NCI-H2196 (cell line): ENCODE measurements around the gene PRXL2B.
"Not testable (repeated sequence)": the region's sequence is repeated elsewhere in the genome, so short reads cannot be mapped to it uniquely, and the experiment has no call there.

Experiments used
- DNase-seq: peaks from one replicate; lab custom pipeline; 2025; ENCODE audit not compliant: unreplicated experiment; lab: John Stamatoyannopoulos, UW

Gene PRXL2B

DNA sequence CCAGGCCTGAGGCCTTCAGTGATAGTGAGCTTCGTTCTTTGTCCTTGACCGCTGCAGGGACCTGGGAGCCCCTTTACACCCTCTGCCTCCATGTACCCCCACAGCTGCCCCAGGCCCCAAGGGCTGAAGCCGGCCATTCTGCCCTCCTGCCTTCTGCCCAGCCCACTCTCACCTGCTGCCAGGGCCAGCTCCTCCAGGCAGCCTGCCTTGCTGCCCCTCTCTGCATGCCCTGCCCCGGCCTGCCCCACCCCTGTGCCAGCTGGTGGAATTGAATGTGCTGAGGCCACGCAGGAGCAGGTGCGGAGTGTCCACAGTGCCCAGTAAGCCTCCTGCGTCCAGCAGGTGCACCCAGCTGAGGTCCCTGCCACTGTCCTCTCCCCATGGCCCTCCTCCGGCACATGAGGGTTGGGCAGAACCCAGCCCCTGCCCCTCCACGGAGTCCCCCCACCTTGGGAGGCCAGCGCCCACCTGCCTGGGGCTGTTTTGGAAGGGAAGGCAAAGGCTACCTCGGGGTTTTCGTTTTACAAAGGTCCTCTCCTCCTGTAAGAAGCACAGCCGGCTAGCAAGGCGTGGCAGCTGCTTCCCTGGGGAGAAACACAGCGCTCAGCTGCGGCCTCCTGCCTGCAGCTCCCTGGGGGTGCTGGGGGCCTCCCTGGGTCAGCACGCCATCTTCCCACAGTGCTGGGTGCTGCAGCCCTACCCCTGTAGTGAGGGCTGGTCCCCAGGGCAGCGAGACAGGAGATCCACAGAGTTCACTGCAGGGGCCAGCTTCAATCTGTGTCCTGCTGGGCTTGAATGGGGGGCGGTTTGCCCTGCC is 25.3 kb downstream of the PRXL2B start:
- no peak for DNase-seq

DNA sequence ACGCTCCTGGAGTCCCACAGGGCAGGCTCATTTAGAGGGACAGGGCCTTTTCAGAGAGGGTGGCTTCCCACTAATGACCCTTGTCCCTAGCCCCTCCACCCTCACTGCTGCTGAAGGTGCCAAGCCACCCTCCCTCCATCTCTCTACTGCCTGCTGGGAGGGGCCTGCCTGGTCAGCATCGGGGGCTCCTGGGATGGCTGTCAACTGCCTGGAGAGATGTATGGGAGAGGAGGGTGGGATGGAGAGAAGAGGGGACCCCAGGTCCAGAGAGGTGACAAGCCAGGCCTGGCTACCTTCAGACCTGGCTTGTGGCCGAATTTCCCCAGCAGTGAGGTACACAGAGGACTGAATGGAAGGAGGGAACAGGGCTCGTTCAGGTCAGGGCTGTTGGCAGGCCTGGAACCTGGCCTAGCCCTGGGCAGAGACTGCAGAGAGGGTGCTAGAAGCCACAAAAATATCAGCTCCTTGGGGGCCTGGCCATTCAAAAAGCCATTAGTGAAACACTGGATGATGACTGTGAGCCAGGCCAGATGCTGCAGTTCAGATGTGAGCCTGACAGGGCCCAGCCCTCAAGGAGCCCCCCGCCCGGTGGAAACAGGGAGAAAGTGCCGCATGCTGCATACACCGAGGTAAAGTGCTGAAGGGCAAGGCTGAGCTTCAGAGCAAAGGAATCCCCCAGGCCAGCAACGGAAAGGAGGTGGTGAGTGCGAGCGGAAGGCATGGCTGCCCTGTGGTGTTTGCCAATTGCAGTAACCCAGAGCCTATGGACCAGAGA is 26.2 kb downstream of the PRXL2B start:
- no peak for DNase-seq

DNA sequence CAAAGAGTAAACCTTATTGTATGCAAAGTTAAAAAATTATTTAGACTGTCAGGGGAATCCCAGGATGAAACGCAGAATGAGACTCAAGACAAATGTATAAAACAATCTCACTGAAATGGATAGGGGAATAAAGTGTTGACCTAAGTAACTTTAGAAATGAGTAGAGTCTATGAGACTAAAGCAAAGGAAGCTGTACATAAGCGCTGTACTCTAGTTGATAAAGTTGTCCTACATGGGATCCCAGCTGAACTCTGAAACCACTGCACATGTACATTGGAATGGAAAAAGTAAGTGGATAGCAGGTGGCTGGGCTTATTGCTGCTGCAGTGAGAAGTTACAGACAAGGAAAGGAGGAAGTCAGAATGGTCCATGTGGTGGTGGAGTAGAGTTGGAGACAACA is 27.6 kb downstream of the PRXL2B start:
- no peak for DNase-seq

DNA sequence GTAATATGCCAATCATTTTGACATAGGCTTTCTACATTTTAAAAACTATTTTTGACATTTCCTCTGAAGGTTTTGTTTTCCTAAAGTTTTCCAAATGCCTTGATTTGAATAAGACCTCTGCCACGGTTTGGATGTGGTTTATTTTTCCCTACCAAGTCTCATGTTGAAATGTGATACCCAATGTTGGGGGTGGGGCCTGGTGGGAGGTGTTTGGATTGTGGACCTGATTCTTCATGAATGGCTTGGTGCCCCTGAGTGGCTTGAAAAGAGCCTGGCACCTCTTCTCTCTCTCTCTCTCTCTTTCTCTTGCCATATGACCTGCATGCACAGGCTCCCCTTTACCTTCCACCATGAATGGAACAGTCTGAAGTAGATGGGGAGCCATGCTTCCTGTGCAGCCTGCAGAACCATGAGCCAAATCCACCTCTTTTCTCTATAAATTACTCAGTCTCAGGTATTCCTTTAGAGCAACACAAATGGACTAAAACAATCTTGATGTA is 31.4 kb downstream of the PRXL2B start:
- DNase-seq = no peak

DNA sequence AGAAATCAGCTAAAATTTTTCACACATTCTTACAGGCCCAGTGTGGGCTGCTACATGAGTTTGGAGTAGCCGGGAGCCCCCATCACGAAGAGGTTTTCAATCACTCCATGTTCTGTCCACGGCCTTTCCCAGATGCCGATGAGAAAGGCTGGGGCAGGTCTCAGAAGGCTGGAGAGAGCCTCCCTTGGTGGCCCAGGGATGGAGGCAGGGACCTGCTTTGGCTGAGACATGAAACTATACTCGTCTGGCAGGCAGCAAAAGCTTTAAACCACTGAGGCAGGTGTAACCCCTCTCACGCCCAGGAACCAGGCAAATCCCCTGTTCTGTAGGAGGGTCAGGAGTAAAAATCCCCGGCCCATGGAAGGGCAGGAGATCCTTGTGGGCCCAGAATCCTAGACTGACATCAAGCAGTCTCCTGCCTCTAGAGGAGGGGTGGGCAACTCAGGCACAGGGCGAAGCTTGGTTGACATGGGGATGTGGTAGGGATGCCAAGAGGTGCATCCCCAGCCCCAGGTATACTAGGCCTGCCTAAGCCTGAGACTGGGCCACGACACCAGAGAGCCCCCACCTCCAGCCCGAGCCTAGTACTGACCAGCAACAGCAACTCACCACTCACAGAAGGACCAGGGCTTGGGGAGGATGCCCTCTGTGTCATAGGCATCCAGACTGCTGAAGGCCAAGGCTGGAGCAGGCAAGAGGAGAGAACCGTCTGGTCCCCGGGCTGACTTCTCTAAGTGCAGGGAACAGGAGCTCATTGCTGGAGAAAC is 37.2 kb downstream of the PRXL2B start:
- DNase-seq = no peak

DNA sequence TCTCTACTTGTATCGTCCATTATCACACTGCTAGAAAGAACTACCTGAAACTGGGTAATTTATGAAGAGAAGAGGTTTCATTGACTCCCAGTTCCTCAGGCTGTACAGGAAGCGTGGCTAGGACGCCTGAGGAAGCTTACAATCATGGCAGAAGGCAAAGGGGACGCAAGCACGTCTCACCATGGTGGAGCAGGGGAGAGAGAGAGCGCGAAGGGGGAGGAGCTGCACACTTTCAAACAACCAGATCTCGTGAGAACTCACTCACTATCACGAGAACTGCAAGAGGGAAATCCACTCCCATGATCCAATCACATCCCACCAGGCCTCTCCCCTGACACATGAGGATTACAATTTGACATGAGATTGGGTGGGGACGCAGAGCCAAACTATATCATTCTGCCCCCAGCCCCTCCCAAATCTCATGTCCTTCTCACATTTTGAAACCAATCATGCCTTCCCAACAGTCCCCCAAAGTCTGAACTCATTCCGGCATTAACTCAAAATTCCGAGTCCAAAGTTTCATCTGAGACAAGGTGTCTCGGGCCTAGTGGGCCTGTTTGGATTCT is 38.2 kb downstream of the PRXL2B start:
- no peak for DNase-seq

DNA sequence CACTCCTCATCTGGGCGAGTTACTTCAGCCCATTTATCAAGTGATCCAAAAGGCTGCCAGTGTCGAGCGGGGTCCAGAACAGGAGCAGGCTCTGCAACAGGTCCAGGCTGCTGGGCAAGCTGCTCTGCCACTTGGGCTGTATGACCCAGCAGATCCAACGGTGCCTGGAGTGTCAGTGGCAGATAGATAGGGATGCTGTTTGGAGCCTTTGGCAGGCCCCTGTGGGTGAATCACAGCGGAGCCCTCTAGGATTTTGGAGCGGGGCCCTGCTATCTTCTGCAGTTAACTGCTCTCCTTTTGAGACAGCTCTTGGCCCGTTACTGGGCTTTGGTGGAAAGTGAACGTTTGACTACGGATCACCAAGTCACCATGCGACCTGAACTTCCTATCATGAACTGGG is 38.7 kb downstream of the PRXL2B start:
- DNase-seq = no peak

DNA sequence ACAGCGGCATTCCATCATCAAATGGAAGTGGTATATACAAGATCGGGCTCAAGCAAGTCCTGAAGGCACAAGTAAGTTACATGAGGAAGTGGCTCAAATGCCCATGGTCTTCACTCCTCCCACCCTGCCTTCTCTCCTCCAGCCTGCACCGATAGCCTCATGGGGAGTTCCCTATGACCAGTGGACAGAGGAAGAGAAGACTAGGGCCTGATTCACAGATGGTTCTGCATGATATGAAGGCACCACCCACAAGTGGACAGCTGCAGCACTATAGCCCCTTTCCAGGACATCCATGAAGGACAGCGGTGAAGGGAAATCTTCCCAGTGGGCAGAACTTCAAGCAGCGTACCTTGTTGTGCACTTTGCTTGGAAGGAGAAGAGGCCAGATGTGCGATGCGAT is 39.2 kb downstream of the PRXL2B start:
- DNase-seq = not testable (repeated sequence)

DNA sequence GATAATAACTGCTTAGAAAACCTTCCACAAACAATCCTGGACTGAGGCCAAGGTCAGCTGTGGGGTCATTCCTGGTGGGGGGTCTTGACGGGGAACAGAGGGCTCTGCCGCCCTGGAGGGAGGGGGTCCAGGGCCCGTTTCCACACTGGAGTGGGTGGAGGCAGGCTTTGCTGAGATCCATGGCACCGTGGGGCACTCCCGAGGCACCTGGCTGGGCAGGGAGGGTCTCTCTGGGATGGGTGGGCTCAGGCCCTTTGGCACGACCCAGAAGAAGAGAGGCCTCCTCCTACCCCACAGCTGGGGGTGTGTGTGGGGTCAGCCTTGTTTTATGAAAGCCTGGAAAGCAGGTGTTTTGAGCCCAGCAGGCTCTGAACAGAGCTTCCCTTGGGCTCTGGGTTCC is 41.2 kb downstream of the PRXL2B start:
- no peak for DNase-seq

DNA sequence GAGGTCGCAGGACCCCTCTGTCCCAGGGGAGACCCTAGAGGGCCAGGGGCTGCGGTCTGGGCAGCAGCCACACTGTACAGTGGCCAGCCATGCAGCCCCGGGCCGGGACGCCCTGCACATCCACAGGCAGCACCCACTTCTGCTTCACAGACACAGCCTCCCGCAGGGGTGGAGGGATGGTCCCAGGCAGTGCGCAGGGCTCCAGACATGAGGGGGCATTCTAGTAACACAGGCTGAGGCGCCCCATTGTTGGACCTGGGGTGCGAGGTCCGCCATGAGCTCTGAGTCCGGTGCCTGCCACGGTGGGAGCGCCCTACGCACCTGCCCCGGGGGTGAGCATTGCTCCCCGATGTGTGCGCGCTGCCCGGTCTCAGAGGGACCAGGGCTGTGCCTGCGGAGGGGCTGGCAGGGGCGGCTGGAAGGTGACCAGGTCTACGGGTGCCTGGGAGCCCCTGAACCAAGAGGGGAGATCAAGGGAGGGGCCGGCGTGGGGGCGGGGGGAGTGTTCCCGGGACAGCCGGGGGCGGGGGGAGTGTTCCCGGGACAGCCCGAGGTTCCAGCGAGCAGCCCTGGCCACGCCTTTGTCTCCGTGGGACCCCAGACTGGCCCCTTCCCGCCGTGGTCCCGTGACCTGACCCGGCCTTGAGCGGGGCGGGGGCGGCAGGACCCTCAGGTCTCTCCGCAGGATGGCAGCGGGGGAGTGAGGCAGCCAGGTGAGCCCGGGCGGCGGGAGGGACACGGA is 41.8 kb downstream of the PRXL2B start:
- no peak for DNase-seq

DNA sequence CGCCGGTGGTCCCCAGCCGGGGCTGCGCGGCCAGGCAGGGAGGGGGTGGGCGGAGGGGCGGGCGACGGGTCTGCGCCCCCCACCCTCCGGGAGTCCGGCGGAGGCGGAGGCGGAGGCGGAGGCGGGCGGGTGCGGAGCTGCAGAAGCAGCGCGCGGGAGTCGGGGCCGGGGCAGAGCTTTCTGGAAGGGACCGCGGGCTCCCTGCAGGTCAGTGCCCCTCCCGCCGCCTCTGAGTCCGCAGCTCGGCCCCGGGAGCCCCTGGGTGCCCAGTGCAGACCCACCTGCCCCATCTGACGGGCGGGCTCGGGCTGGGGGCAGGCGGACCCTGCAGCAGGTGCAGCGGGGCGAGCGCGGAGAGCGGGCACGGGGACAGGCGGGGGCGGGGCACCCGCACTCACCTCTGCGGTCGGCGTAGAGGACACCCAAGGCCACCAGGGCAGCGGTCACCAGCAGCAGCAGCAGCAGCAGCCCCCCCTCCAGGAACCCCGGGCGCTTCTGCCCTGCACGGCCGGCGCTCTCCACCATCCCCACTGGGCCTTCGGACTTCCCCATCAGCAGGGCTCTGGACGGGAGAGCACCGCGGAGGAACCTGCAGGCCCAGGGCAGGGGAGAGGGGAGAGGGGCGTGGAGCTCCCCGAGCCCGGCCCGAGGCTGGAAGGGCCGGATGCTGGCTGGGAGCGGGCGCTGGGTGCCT is 42.5 kb downstream of the PRXL2B start:
- no peak for DNase-seq

DNA sequence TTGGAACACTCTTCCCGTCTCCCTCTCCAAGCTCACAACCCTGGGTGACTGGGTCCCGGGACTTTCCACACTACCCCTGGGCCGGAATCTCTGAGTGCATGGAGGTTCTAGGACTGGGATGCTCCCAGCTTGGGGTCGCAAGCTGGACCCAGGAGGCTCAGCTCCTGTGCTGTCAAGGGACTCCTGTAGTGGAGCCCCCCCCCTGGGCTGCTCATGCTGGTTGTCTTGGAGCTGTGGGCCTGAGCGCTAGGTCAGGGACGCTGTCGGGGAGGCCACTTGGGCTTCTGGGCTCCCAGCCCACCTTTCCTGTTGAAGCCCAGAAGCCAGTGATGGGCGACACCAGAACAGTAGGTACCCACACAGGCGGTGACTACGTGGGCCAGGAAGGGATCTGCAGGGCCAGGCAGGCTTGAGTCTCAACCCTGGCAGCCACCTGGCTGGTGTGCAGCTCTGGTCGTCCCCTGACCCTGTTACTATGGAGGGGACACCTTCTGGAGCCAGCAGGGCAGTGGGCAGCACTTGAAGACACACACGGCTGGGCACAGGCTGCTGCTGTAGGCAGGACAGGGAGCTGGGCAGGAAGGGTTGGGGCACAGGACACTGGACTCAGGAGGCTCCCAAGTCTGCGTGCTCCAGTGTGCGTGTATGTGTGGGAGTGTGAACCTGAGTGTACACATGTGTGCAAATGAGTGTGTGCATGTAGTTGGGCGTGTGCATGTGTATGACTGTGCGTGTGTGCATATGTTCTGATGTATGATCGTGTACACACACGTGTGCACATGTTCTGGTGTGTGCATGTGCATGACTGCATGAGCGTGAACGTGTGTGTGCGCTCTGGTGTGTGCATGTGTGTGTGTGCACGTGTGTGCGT is 43.3 kb downstream of the PRXL2B start:
- no peak for DNase-seq

DNA sequence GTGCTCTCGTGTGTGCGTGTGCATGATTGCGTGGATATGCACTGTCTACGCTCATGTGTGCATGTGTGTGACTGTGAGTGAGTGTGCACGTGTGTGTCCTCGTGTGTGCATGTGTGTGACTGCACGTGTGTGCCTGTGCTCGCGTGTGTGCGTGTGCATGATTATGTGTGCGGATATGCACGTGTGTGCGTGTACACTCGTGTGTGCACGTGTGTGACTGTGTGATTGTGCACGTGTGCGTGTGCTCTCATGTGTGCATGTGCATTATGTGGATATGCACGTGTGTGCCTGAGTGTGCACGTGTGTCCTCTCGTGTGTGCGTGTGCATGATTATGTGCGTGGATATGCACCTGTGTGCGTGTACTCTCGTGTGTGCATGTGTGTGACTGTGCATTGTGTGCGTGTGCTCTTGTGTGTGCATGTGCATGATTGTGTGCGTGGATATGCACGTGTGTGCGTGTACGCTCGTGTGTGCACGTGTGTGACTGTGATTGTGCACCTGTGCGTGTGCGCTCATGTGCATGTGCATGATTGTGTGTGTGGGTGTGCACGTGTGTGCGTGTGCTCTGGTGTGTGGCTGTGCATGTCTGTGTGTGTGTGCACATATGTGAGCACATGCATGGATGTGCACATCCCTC is 44.0 kb downstream of the PRXL2B start:
- DNase-seq = no peak

DNA sequence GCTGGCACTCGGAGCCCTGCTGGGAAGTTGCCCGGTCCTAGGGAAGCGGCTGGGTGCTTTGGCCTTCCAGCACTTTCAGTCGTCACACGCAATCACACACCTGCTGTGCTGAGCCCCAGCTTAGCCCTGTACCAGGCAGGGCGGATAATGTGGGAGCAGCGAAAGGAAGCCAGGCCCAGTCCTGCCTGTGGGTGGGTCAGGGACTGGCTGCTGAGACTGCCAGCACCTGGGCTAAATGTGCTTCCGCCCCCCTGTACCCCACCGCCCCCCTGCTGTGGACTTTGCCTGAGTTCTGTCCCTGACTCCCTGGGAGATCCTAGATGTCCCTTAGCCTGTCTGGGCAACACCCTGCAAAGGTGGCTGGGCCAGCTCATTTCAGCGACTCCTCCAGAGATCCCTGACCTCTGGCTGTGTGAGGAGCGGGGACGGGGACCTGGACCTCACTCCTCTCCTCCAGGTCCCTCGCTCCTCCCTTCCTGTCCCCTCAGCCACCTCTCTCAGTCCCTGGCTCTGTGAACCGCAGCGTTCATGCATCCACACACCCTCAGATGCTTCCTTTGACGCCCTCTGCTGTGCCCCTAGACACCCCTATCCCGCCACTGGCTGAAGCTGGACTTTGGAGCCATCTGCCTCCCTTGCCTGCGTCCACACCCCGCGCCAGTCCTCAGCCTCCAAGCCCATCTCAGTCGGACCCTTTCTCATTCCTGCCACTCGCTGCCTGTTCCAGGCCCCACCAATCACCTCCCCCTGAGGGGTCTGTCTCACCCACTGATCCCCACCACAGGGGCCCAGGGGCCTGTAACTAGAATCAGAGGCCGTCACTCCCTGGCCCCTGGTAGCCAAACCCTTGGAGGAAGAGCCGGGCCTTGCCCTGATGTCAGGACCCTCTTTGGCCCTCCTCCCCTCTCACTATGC is 44.8 kb downstream of the PRXL2B start:
- DNase-seq = no peak

DNA sequence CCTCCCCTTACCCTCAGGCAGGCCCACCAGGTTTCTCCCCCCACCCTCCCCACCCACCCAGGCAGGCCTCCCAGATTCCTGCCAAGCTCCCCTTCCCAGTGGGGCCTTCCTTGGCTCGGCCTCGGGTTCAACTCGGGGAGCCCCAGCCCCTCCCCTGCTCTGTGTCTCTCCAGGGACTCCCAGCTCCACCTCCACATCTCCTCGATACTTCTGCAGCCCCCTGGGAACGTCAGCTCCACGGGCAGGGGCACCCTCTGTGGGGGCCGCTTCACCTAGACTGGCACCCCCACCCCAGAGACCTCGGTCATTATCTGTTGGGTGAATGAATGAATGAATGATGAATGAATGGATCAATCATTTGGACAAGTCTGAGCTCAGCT is 45.5 kb downstream of the PRXL2B start:
- DNase-seq = no peak

DNA sequence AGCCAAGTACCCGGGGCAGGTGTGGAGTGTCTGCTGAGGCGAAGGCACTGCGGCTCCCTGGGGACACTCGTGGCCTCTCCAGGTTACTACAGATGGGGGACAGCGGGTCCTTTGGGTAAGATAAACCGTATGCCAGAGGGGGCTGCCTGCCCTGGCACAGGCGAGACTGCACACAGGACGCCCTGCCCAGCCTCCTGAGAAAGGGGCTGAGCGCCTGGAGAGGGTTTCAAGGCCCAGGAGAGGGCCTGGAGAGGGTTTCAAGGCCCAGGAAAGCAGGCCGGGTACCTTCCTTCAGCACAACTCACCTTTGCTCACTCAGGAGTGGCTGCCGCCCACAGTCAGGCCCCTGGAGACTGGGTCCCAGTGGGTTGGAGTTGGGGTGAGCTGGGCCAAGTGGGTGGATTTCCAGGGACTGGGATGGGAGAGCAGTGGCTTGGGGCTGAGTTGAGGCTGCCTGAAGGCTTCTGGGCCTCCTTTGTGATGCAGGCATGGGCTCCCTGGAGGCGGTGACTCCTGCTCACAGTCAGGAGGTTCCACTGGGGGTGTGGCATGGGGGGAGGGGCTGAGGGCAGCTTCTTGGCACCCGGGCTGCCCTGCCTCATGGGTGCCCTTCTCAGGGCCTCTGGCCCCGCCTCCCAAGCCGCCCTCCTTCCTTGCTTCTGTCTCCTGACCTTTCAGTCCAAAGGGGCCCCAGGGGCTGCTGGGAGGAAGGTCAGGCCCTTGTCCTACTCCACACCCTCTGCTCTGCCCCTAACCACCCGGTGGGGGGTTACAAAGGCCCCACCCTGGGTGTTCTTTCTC is 46.2 kb downstream of the PRXL2B start, which contains the start of gene MMEL1:
Gene MMEL1, minus strand, starts transcription at position 456 of the 801 bp plus-strand sequence. CDS start 3,532 bp downstream, outside the sequence.
- DNase-seq = no peak
